ENCODE data around the gene SSX1.
"Not testable (repeated sequence)": the region's sequence is repeated elsewhere in the genome, so short reads cannot be mapped to it uniquely, and the experiment has no call there.

SSX1 gene

DNA sequence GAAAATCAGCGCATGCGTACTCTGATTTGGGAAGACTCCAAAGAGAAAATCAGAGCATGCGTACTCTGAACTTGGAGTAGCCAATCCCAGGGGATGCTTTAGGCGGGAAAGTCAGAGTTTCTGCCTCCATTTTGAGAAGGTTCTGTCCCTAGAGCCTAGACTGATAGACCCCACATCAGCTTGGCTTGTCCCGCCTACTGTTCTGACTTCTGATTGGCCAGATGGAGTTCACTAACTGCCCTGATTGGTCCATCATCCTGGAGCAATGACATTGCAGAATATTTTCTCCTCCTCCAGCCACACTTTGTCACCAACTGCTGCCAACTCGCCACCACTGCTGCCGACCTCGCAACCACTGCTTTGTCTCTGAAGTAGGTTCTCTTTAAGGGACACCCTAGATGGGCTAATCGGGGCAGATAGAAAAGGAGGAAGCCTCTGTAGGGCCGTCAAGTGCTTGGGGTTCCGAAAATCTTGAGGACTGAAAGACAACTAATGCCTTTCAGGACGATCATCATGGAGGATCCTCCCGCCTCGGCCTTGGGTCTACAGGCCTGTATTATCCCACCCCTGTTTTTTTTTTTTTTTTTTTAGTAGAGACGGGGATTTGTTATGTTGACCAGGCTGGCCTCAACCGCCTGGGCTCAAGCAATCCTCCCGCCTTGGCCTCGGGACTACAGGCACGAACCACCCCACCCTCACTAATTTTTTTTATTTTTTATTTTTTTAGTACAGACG, at the start of gene SSX1:
TSS of gene SSX1 (plus strand) at position 331 of the 735 bp plus-strand sequence. CDS start 1,850 bp downstream, outside the sequence.
- not testable (repeated sequence) for DNase-seq (ENCODE audit: low read depth in 2 of 2)

DNA sequence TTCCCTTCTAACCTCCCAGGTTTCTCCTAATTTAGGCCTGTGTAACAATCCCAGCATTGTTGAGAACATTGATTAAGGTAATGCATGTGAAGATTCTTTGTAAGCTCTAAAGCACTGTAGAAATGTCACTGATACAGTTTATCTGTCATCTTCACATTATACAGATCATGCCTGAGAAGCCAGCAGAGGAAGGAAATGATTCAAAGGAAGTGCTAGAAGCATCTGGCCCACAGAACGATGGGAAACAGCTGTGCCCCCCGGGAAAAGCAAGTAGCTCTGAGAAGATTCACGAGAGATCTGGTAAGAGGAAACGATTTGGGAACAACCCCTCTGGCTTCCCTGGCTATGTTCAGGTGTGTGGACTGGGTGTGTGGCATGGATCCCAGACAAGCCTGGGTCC, 40.9 kb upstream of the SSX1 start:
- not testable (repeated sequence) for DNase-seq (ENCODE audit: low read depth in 2 of 2)

- DNase-seq (ENCODE audit: low read depth in 2 of 2), result not testable (repeated sequence)
These were observed 31.0 kb upstream of the SSX1 start for GRCh38 chrX:48224196-48224595.

- DNase-seq (ENCODE audit: low read depth in 2 of 2), result not testable (repeated sequence)
These were observed 2.2 kb upstream of the SSX1 start for GRCh38 chrX:48252945-48253344.

- not testable (repeated sequence) for DNase-seq (ENCODE audit: low read depth in 2 of 2)
These were observed 19.2 kb downstream of the SSX1 start for GRCh38 chrX:48274365-48274764.

- DNase-seq (ENCODE audit: low read depth in 2 of 2), result no peak
These were observed 23.8 kb downstream of the SSX1 start for GRCh38 chrX:48278958-48279357.

- DNase-seq (ENCODE audit: low read depth in 2 of 2), result not testable (repeated sequence)
These were observed 25.5 kb downstream of the SSX1 start for GRCh38 chrX:48280729-48281128.

- no peak for DNase-seq (ENCODE audit: low read depth in 2 of 2)
These were observed 51.0 kb downstream of the SSX1 start for GRCh38 chrX:48306175-48306574.

GRCh38 chrX:48313996-48314395, 58.8 kb downstream of the SSX1 start:
- not testable (repeated sequence) for DNase-seq (ENCODE audit: low read depth in 2 of 2)

Measured in stimulated activated CD8-positive, alpha-beta memory T cell treated with anti-CD3 and anti-CD28 coated beads, Interleukin-2, amount 100 ng/mL, for 1 hour (primary cell).